Measurements from ENCODE around the gene YDJC.
"Not testable (repeated sequence)": the region's sequence is repeated elsewhere in the genome, so short reads cannot be mapped to it uniquely, and the experiment has no call there.

Gene YDJC

DNA sequence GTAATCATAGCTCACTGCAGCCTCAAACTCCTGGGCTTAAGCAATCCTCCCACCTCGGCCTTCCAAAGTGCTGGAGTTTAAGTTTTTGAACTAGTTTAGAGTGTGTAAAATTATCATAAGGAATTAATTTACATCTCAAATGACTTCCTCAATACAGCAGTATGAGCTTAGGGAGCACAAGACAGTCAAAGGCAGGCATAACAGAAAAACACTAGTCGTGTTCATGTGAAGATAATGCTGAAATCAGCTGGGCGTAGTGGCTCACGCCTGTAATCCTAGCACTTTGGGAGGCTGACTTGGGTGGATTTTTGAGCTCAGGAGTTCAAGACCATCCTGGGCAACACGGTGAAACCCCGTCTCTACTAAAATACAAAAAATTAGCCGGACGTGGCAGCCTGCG lies 25.8 kb downstream of the YDJC start:
- DNase-seq = no peak

DNA sequence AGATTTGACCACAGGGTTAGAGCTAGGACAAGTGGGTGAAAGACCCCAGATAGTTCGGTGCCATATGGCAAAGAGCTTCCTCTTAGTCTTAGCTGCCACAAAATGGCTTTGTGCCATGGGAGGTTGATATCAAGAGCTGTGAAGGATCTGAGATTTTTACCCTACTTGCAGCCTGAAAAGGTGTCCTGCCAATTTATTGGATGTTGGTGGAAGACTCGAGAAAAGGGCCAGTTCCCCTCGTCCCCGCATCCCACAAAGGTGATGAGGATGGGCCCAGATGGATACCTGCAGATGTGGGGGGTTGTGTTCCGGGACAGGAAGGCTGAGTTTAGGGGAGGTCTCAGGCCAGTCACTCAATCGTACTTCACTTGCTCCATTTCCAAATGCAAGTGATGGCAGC lies 27.2 kb downstream of the YDJC start:
- no peak for DNase-seq

DNA sequence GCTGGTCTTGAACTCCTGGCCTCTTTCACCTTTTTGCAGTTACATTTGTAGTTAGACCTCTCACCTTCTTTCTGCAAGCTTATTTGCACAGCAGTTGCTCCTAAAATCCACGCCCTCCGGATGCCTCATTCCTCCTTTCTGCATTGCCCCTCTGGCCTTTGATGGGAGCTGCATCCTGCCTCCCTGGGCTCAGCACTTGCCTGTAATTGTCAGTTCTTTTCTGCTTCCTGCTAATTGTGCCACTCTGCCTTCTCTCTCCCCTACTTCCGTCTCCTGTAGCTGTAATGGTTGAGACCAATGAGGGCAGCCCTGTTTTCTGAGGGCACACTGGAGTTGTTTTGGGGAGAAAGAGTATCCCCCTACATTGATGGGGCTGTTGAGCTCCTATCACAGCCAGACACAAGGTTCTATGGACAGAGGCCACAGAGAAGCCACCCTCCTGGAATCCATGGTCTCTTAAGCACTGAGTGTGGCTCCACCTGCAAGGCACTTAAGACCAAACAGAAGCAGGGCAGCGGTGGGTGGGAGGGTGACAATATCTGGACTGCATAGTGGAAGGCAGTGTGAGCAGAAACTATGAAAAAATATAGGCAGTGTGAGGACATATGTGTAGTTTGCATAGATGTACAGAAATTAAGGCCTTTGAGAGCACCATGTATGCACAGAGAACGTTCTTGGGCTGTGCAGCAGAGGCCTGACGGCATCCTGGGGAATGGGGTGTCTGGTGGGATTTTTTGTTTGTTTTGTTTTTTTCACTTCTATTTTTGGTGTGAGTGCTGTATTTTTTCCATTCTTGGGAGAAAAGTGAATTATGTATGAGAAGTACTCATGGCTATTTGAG lies 30.5 kb downstream of the YDJC start:
- no peak for DNase-seq

- no peak for DNase-seq
These were observed 31.5 kb downstream of the YDJC start for GRCh38 chr22:21598302-21598701.

DNA sequence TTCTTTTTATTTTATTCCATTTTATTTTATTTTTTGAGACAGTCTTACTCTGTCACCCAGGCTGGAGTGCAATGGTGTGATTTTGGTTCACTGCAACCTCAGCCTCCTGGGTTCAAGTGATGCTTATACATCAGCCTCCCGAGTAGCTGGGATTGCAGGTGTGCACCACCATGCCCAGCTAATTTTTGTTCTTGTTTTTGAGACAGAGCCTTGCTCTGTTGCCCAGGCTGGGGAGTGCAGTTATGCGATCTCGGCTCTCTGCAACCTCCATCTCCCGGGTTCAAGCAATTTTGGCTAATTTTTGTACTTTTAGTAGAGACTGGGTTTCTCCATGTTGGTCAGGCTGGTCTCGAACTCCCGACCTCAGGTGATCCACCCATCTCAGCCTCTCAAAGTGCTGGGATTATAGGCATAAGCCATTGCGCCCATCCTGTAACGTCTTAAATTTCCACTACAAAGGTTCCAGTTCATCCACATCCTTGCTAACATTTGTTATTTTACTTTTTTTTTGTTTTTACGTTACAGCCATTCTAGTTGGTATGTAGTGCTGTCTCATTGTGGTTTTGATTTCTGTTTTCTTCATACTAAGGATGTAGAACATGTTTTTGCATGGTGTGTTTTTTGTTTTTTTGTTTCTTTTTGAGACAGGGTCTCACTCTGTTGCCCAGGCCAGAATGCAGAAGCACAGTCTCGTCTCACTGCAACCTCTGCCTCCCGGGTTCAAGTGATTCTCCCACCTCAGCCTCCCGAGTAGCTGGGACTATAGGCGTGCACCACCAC lies 33.3 kb downstream of the YDJC start:
- DNase-seq = not testable (repeated sequence)

DNA sequence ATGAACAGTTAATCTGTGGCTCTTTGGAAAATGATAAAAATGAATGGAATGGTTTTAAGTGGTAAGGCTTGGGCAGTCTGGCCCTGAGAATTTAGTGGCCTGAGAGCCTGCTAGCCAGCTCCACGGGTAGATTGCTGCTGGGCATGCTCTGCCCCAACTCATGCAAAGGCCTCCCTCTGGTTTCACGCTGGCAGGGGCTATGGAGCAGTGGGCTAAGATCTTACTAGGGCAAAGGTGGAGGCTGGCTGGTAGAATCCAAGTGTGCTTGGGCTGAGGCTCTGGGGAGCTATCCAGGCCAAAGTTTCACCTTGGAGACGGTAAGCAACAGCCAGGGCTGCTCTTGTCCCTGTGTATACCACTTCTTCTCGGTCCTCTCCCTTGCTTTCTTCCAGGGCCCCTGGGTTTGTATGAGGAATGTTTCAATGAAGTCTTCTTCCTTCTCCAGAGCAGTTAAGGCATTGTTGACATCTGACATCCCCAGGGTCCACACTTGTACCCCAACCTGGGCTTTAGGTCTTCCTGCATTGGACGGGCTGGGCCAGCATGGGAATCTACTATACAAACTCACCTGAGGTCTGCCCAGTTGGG lies 34.9 kb downstream of the YDJC start:
- DNase-seq = no peak

DNA sequence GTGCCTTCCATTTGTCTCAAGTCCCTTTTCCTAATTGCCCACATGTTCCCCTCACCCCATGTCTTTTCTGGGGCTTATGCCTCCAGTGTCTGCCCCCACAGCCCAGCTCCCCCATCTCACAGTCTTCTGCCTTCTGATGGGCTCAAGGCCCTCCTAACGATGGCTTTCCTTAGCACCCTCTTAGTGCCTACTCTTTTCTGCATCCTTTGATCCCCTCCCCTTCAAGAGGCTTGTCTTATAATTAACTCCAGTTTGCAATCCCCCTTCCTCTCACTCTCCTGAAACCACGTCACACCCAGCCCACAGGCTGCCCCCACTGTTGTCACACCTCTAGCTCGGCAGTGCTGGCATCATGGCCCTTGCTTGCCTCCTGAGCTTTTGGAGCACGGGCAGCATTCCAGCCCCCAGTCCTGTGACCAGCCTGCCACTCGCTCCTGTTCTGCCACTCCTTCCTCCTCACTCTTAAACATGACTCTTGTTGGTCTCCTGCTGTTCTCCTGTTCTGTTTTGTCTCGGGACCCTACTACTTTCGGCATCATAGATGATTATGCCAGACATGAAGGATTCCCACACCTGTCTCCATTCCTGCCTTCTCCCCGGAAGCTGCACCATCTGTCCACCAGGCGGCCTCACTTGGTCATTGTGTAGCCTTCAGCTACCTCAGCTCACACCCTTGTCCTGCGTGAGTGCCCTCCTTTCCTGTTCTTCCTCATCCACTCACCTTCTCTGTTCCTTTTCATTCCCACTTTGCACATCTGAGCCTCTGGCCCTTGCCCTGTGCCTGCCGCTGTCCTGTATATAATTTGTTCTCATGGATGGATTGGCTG lies 36.2 kb downstream of the YDJC start:
- no peak for DNase-seq

DNA sequence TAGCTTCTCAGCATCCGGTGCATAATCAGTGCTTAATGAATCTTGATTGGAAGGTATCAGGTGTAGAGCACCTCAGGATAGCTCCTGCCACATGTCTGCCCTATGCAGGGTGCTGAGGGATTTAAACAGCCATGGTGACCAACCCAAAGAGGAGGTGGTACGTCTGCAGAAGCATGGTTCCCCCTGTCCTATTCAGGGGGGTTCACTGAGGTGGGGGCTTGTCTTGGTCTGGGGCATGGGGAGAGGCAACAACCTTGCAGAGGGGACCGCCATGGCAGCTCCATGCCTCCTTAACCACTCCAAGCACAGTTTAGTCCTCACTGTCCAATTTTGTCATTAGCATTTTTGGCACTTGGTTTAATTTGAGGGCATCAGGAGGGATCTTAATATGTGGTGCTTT lies 37.4 kb downstream of the YDJC start:
- no peak for DNase-seq

DNA sequence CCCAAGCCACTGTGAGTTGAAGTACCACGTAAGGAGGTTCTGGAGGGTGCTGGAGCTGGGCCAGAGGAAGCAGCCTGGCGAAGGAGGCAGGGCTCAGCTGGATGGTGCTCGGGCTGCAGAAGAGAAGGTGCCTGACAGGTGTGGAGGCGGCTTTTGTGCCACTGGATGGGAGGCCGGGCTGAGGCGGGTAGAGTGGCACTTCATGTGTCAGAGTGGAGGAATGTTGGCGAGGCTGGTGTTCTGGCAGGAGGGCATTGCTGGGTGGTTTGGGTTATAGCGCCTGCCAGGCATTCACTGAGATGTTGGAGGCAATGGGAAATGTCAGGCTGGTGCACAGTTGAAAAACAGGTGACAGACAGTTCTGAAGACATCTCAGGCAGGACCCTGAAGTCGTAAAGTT lies 38.1 kb downstream of the YDJC start:
- no peak for DNase-seq

- DNase-seq = no peak
These were observed 38.8 kb downstream of the YDJC start for GRCh38 chr22:21590809-21591641.

- no peak for DNase-seq
These were observed 40.4 kb downstream of the YDJC start for GRCh38 chr22:21589396-21589795.

- DNase-seq = peak; percentile 88
These were observed 41.8 kb downstream of the YDJC start for GRCh38 chr22:21587803-21588611.

DNA sequence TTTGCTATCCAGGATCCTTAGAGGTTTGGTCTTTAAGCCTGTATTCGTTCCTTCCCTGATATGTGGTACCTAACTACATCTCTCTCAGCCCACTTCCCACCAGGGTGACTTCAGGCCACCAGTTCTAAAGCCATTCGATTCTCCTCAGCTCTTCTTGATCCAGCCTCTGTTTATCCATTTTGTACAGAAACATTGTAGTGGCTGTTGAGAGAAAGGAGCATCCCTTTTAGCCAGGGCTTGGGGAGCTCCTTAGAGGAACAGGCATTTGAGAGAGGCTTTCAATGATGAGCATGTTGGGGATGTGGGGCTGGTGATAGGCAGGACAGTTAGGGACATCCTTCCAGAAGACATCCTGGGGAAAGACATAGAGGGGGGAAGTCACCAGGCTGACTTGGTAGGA lies 44.4 kb downstream of the YDJC start:
- no peak for DNase-seq

- no peak for DNase-seq
These were observed 46.8 kb downstream of the YDJC start for GRCh38 chr22:21582801-21583740.

DNA sequence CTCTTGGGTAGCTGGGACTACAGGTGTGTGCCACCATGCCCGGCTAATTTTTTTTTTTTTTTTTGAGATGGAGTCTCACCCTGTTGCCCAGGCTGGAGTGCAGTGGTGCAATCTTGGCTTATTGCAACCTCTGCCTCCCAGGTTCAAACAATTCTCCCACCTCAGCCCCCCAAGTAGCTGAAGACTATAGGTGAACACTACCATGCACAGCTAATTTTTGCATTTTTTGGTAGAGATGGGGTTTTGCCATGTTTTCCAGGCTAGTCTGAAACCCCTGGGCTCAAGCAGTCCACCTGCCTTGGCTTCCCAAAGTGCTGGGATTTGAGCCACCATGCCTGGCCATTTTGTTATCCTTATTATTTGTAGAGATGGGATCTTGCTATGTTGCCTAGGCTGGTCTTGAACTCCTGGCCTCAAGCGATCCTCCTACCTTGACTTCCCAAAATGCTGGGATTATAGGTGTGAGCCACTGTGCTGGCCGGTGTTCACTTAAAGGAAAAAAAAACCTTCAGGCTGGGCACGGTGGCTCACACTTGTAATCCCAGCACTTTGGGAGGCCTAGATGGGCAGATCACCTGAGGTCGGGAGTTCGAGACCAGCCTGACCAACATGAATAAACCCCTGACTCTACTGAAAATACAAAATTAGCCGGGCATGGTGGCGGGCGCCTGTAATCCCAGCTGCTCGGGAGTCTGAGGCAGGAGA lies 48.7 kb downstream of the YDJC start:
- not testable (repeated sequence) for DNase-seq

GRCh38 chr22:21580623-21581007 lies 49.2 kb downstream of the YDJC start:
- DNase-seq = not testable (repeated sequence)

- DNase-seq = no peak
These were observed 50.4 kb downstream of the YDJC start for GRCh38 chr22:21579474-21579851.

All from activated CD4-positive, alpha-beta T cell treated with anti-CD3 and anti-CD28 coated beads, Interleukin-10, Interleukin-2, amounts not matched to agents 100 ng/mL and 50 ng/mL, durations not matched to agents 16 hours and 8 hours (primary cell).